ENCODE measurements around the gene CDC5L.

Gene CDC5L

GRCh38 chr6:44375071-44375470 is 12.4 kb upstream of the CDC5L start:
- DNase-seq = no peak

GRCh38 chr6:44377484-44377883 is 10.0 kb upstream of the CDC5L start:
- DNase-seq = no peak

GRCh38 chr6:44377971-44378370 is 9.5 kb upstream of the CDC5L start:
- no peak for DNase-seq

GRCh38 chr6:44381739-44382138 is 5.8 kb upstream of the CDC5L start:
- no peak for DNase-seq

GRCh38 chr6:44386364-44386928 is 1.1 kb upstream of the CDC5L start:
- no peak for DNase-seq

- DNase-seq = no peak
These were observed 569 bp upstream of the CDC5L start for GRCh38 chr6:44386929-44387345.

- DNase-seq = no peak
These were observed 605 bp downstream of the CDC5L start for GRCh38 chr6:44388135-44388487.

- DNase-seq = no peak
These were observed 1.4 kb downstream of the CDC5L start for GRCh38 chr6:44388887-44389286.

GRCh38 chr6:44390158-44390683 is 2.7 kb downstream of the CDC5L start:
- DNase-seq = no peak

GRCh38 chr6:44395501-44395900 is 8.0 kb downstream of the CDC5L start:
- no peak for DNase-seq

GRCh38 chr6:44396968-44397367 is 9.5 kb downstream of the CDC5L start:
- DNase-seq = no peak

GRCh38 chr6:44397424-44398164 is 10.1 kb downstream of the CDC5L start:
- DNase-seq = no peak

GRCh38 chr6:44399991-44400390 is 12.5 kb downstream of the CDC5L start:
- no peak for DNase-seq

- DNase-seq = no peak
These were observed 13.1 kb downstream of the CDC5L start for GRCh38 chr6:44400572-44400971.

GRCh38 chr6:44401138-44401537 is 13.6 kb downstream of the CDC5L start:
- no peak for DNase-seq

- DNase-seq = no peak
These were observed 16.7 kb downstream of the CDC5L start for GRCh38 chr6:44404022-44404714.

GRCh38 chr6:44404715-44405099 is 17.2 kb downstream of the CDC5L start:
- DNase-seq = no peak

- DNase-seq = no peak
These were observed 20.6 kb downstream of the CDC5L start for GRCh38 chr6:44407951-44408670.

- DNase-seq = no peak
These were observed 21.8 kb downstream of the CDC5L start for GRCh38 chr6:44409207-44409794.

- DNase-seq = no peak
These were observed 22.9 kb downstream of the CDC5L start for GRCh38 chr6:44410363-44410762.

GRCh38 chr6:44411141-44411540 is 23.6 kb downstream of the CDC5L start:
- DNase-seq = no peak

- DNase-seq = no peak
These were observed 27.9 kb downstream of the CDC5L start for GRCh38 chr6:44415449-44415848.

- no peak for DNase-seq
These were observed 28.5 kb downstream of the CDC5L start for GRCh38 chr6:44415873-44416502.
